ENCODE data around the gene MAP2K7.

DNA sequence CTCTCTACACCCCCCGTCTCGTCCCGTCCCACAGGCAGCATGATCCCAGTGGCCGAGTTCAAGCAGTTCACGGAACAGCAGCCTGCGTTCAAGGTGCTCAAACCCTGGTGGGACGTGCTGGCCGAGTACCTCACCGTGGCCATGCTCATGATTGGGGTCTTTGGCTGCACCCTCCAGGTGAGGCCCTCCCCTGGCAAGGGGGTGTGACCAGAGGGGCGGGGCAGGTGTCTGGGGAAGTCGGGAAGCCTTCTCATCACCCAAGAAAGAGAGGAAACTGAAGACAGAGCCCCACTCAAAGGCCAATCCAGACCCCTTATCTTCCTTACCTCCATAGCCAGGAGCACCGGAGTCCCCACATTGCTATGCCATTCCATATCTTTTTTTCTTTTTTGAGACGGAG is 8.1 kb upstream of the MAP2K7 start:
- TF ChIP-seq EP300 (IDR thresholded peaks at IDR 0.05; ENCODE audit: low read depth) (no peak), POLR2A (IDR thresholded peaks at IDR 0.05) (no peak), POLR2AphosphoS5 (IDR thresholded peaks at IDR 0.05) (no peak)

Data from transverse colon (tissue), 3 donors.